HUES48 (cell line): ENCODE results near the gene POP4.
A peak's percentile ranks its signal among the peaks of the same experiment; 100 is the strongest.
"Not testable (repeated sequence)": the region's sequence is repeated elsewhere in the genome, so short reads cannot be mapped to it uniquely, and the experiment has no call there.

ENCODE experiments used
- H3K27ac ChIP-seq: one replicate; pipeline ENCODE4 v1.7.0; 2013; ENCODE audit warnings: low read depth, low read length, inconsistent platforms
- H3K27me3 ChIP-seq: 2 replicates; pipeline ENCODE4 v1.6.1; 2013; ENCODE audit warnings: mild to moderate bottlenecking, low read length; ENCODE audit not compliant: control insufficient read depth, insufficient read depth
- H3K36me3 ChIP-seq: 2 replicates; pipeline ENCODE4 v1.6.1; 2013; ENCODE audit warnings: low read length; ENCODE audit not compliant: control insufficient read depth, insufficient read depth
- H3K4me1 ChIP-seq: 2 replicates; pipeline ENCODE4 v1.6.1; 2013; ENCODE audit warnings: mild to moderate bottlenecking, low read length; ENCODE audit not compliant: control insufficient read depth, insufficient read depth
- H3K4me3 ChIP-seq: 2 replicates; pipeline ENCODE4 v1.5.1; 2013; ENCODE audit warnings: mild to moderate bottlenecking, low read depth, low read length
- H3K9ac ChIP-seq: 2 replicates; pipeline ENCODE4 v1.6.1; 2013; ENCODE audit warnings: mild to moderate bottlenecking, low read depth, low read length, moderate library complexity
- H3K9me3 ChIP-seq: 2 replicates; pipeline ENCODE4 v1.6.1; 2013; ENCODE audit warnings: low read length; ENCODE audit not compliant: control insufficient read depth, insufficient read depth

The POP4 gene

GRCh38 chr19:29605653-29606419 lies at the start of gene POP4:
Gene POP4 (plus strand): TSS chr19:29606283. CDS start chr19:29606319, 36 bp downstream.
- peak within 1 kb of the TSS; percentile 93 for H3K27ac ChIP-seq
- no peaks in the 10 kb centered on the region for H3K9me3 ChIP-seq
- no peaks in the 10 kb centered on the region for H3K4me1 ChIP-seq
- H3K36me3 ChIP-seq = peaks cover 9% of the 10 kb centered on the region; the same call in 1 of the 2 replicates
- H3K4me3 ChIP-seq = peak within 1 kb of the TSS; percentile 100
- H3K9ac ChIP-seq = peak within 1 kb of the TSS; percentile 99
- no peaks in the 10 kb centered on the region for H3K27me3 ChIP-seq

GRCh38 chr19:29559110-29559509 lies 47.0 kb upstream of the POP4 start:
- not testable (repeated sequence) for H3K27me3 ChIP-seq, H3K27ac ChIP-seq, H3K4me3 ChIP-seq, H3K9ac ChIP-seq, H3K36me3 ChIP-seq, H3K9me3 ChIP-seq, H3K4me1 ChIP-seq

GRCh38 chr19:29559743-29560142 lies 46.3 kb upstream of the POP4 start:
- Histone ChIP-seq H3K4me3 (no peak overlapping the region), H3K27me3 (no peaks in the 10 kb centered on the region; the same call in 1 of the 2 replicates), H3K4me1 (peaks cover 1% of the 10 kb centered on the region; the same call in 1 of the 2 replicates), H3K36me3 (no peaks in the 10 kb centered on the region), H3K27ac (no peak overlapping the region), H3K9ac (no peak overlapping the region), H3K9me3 (peaks cover 6% of the 10 kb centered on the region; the same call in 1 of the 2 replicates)

GRCh38 chr19:29560313-29561075 lies 45.6 kb upstream of the POP4 start:
- Histone ChIP-seq H3K9ac (no peak overlapping the region), H3K27me3 (no peaks in the 10 kb centered on the region; the same call in 1 of the 2 replicates), H3K4me1 (peaks cover 5% of the 10 kb centered on the region; the same call in 1 of the 2 replicates), H3K9me3 (peaks cover 6% of the 10 kb centered on the region; the same call in 1 of the 2 replicates), H3K36me3 (no peaks in the 10 kb centered on the region), H3K27ac (no peak overlapping the region), H3K4me3 (no peak overlapping the region)

GRCh38 chr19:29561601-29562000 lies 44.5 kb upstream of the POP4 start:
- Histone ChIP-seq H3K9ac (no peak overlapping the region), H3K36me3 (no peaks in the 10 kb centered on the region), H3K27me3 (no peaks in the 10 kb centered on the region; the same call in 1 of the 2 replicates), H3K9me3 (0 out of 2 replicates have a peak, but pooled peaks cover 3% of the 10 kb centered on the region), H3K4me3 (no peak overlapping the region), H3K4me1 (peaks cover 5% of the 10 kb centered on the region; the same call in 1 of the 2 replicates), H3K27ac (no peak overlapping the region)

- Histone ChIP-seq H3K4me3 (no peak overlapping the region), H3K9me3 (0 out of 2 replicates have a peak, but pooled peaks cover 3% of the 10 kb centered on the region), H3K4me1 (peaks cover 5% of the 10 kb centered on the region; the same call in 1 of the 2 replicates), H3K27ac (no peak overlapping the region), H3K27me3 (no peaks in the 10 kb centered on the region; the same call in 1 of the 2 replicates), H3K36me3 (no peaks in the 10 kb centered on the region), H3K9ac (no peak overlapping the region)
These were observed 43.5 kb upstream of the POP4 start for GRCh38 chr19:29562299-29563297.

- no peak overlapping the region for H3K4me3 ChIP-seq
- H3K36me3 ChIP-seq = no peaks in the 10 kb centered on the region
- H3K9ac ChIP-seq = no peak overlapping the region
- H3K4me1 ChIP-seq = peaks cover 5% of the 10 kb centered on the region; the same call in 1 of the 2 replicates
- H3K27ac ChIP-seq = no peak overlapping the region
- H3K9me3 ChIP-seq = 0 out of 2 replicates have a peak, but pooled peaks cover 3% of the 10 kb centered on the region
- no peaks in the 10 kb centered on the region; the same call in 1 of the 2 replicates for H3K27me3 ChIP-seq
These were observed 42.5 kb upstream of the POP4 start for GRCh38 chr19:29563486-29564101.

- no peak overlapping the region for H3K9ac ChIP-seq
- H3K36me3 ChIP-seq = no peaks in the 10 kb centered on the region
- no peak overlapping the region for H3K4me3 ChIP-seq
- H3K9me3 ChIP-seq = 0 out of 2 replicates have a peak, but pooled peaks cover 3% of the 10 kb centered on the region
- no peaks in the 10 kb centered on the region; the same call in 1 of the 2 replicates for H3K27me3 ChIP-seq
- H3K27ac ChIP-seq = no peak overlapping the region
- H3K4me1 ChIP-seq = peaks cover 5% of the 10 kb centered on the region; the same call in 1 of the 2 replicates
These were observed 41.5 kb upstream of the POP4 start for GRCh38 chr19:29564574-29565005.

- Histone ChIP-seq H3K9me3 (no peaks in the 10 kb centered on the region), H3K9ac (no peak overlapping the region), H3K27ac (no peak overlapping the region), H3K27me3 (no peaks in the 10 kb centered on the region; the same call in 1 of the 2 replicates), H3K4me3 (no peak overlapping the region), H3K36me3 (no peaks in the 10 kb centered on the region), H3K4me1 (peaks cover 5% of the 10 kb centered on the region; the same call in 1 of the 2 replicates)
These were observed 40.9 kb upstream of the POP4 start for GRCh38 chr19:29565171-29565570.
